Heart left ventricle (tissue), 13 donors: ENCODE data around the gene RCL1.

Experiments used
- POLR2A ChIP-seq, 2 donors: fragments of 450-650 bp; IDR thresholded peaks; one replicate each; pipeline ENCODE4 v1.6.1; 2017; ENCODE audit warnings: antibody characterized with exemption in 2 of 2, mild to moderate bottlenecking in 2 of 2, moderate library complexity in 2 of 2
- TF ChIP-seq, protein P1 (sequence below), 12 donors: fragments of 200-600 bp; sonication (generic) in 4 of 12; IDR thresholded peaks; one replicate each; pipeline versions ENCODE4 v1.5.0 to v1.8.0; 2018 to 2022; ENCODE audit warnings: antibody characterized with exemption in 12 of 12, mild to moderate bottlenecking in 5 of 12
- donor health status: ischemic (EF 13 %, LVEDD 7.1; RV severe dilation, severe dysfunction).
- donor health status: DM: no; HTN: yes; CAD: no.
- donor health status: DM: no; HTN: no; CAD: no.
- donor health status: ischemic (EF 25% LVEDD 6.9; RV normal size, moderate dysfunction).
- donor health status: ischemic (EF 25% LVEDD 5.7; RV mildly dilated, moderate dysfunction).
- donor health status: ischemic (EF 35%, LVEDD 5.7; RV mildly dilated, moderate dysfunction).
- donor health status: nonischemic (EF 11% LVEDD 7.7; RV severe dilation, severe dysfunction).
- donor health status: DM: yes; HTN: yes; CAD: no.
- donor health status: PGD.
- donor health status: ischemic (EF 29% LVEDD 5.4; RV normal size, mild dysfunction).
- donor health status: nonischemic (EF 23%, LVEDD 6.1; RV moderate dilation, normal function).

DNA sequence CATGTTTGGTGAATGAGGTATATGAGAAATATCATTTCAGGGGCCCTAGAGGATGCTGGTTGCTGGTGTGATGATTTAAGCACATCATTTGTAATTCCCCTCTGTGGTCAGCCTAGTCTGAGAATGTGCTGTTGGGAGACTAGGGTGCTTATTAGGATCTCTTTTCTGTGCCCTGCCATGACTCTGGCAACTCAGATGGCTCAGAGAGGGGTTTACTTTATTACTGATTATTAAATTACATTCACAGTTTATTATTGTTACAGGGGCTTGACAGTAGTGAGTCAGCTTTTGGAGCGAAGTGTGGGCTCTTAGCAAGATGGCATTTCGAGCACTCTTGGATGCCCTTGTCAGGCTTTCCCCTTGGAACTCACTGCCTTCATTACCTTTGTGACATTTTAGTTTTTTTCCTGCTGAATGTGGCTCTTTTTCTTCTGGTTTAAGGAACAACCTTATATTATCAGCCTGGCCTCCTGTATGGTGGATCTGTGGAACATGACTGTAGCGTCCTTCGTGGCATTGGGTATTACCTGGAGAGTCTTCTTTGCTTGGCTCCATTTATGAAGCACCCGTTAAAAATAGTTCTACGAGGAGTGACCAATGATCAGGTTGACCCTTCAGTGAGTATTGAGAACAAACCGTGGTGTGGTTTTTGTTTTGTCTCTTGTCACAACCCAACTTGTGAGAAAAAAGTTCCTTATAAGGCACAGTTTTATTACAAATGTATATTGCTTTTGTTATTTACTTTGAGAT is 33.8 kb downstream of the RCL1 start:
- TF ChIP-seq, protein P1, sequence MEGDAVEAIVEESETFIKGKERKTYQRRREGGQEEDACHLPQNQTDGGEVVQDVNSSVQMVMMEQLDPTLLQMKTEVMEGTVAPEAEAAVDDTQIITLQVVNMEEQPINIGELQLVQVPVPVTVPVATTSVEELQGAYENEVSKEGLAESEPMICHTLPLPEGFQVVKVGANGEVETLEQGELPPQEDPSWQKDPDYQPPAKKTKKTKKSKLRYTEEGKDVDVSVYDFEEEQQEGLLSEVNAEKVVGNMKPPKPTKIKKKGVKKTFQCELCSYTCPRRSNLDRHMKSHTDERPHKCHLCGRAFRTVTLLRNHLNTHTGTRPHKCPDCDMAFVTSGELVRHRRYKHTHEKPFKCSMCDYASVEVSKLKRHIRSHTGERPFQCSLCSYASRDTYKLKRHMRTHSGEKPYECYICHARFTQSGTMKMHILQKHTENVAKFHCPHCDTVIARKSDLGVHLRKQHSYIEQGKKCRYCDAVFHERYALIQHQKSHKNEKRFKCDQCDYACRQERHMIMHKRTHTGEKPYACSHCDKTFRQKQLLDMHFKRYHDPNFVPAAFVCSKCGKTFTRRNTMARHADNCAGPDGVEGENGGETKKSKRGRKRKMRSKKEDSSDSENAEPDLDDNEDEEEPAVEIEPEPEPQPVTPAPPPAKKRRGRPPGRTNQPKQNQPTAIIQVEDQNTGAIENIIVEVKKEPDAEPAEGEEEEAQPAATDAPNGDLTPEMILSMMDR (IDR thresholded peaks at IDR 0.05), result no peak
- TF ChIP-seq POLR2A (IDR thresholded peaks at IDR 0.05), result no peak
